Gastrocnemius medialis (tissue), 4 donors: Measurements from ENCODE around the gene LTBP1. TPM values are rescaled to one million over a fixed set of nuclear protein-coding genes. Genes with fewer than 3 reads are reported as not detected.

Experiments used
- ATAC-seq, 2 donors: fragments of 150-250 bp; one replicate each; pipeline ENCODE4 v1.9.1; 2016
- DNase-seq, 2 donors: peaks; one replicate each; pipeline ENCODE4 v3.0.0-alpha.2; 2019
- H3K27ac ChIP-seq, 4 donors: fragments of 200-600 bp; sonication (generic); 1 replicate in 1 of 4; 2 replicates in 3 of 4; pipeline ENCODE4 v1.5.1; 2016 to 2018; ENCODE audit warnings: mild to moderate bottlenecking in 2 of 4, moderate library complexity in 1 of 4
- H3K27me3 ChIP-seq, 3 donors: fragments of 200-600 bp; sonication (generic) in 2 of 3; 1 replicate in 1 of 3; 2 replicates in 2 of 3; pipeline versions ENCODE4 v1.5.1 to v1.6.0; 2016 to 2019; ENCODE audit warnings: mild to moderate bottlenecking in 1 of 3, moderate library complexity in 1 of 3
- H3K36me3 ChIP-seq, 2 donors: fragments of 200-600 bp; sonication (generic) in 1 of 2; one replicate each; pipeline ENCODE4 v1.5.1; 2017 to 2018
- H3K4me1 ChIP-seq, 2 donors: fragments of 200-600 bp; sonication (generic) in 1 of 2; one replicate each; pipeline ENCODE4 v1.5.1; 2016 to 2017; ENCODE audit warnings: mild to moderate bottlenecking in 2 of 2
- H3K4me3 ChIP-seq, 4 donors: fragments of 200-600 bp; sonication (generic) in 3 of 4; 1 replicate in 1 of 4; 2 replicates in 3 of 4; pipeline ENCODE4 v1.5.1; 2016 to 2019; ENCODE audit warnings: mild to moderate bottlenecking in 2 of 4
- H3K9me3 ChIP-seq, 3 donors: fragments of 200-600 bp; sonication (generic) in 2 of 3; 1 replicate in 1 of 3; 2 replicates in 2 of 3; pipeline ENCODE4 v1.5.1; 2016 to 2019
- POLR2A ChIP-seq, 2 donors: fragments of 450-650 bp; IDR thresholded peaks; one replicate each; pipeline ENCODE4 v1.6.1; 2017; ENCODE audit warnings: antibody characterized with exemption in 2 of 2, mild to moderate bottlenecking in 2 of 2, moderate library complexity in 2 of 2
- in situ Hi-C, 4 donors: fragments of 200-750 bp; cut with MboI; loops; one replicate each; pipeline versions ENCODE4 v1.15.0 to v1.8.0; 2017; ENCODE audit warnings: low sequenced_read_pairs in 4 of 4
- intact Hi-C: fragments of 100-400 bp; cut with DNase I; formaldehyde crosslinking; loops from one replicate; pipeline ENCODE4 v1.15.1; 2023; ENCODE audit warnings: low total_unique reads
- total RNA-seq, 4 donors: library from RNA; depleted of rRNA; stranded (reverse); fragments of >200 nt; gene quantifications; one replicate each; pipeline versions ENCODE4 v1.1.0 to v1.2.3, GENCODE V29; 2016
- TF ChIP-seq, protein P1 (sequence below), 5 experiments: fragments of 450-650 bp in 3 of 5; fragments of 200-600 bp in 2 of 5; sonication (generic) in 2 of 5; IDR thresholded peaks in 4 of 5; conservative IDR thresholded peaks in 1 of 5; 1 replicate in 4 of 5; 2 replicates in 1 of 5; pipeline ENCODE4 v1.5.1; 2016 to 2019; ENCODE audit warnings: antibody characterized with exemption in 5 of 5, mild to moderate bottlenecking in 3 of 5, moderate library complexity in 3 of 5

Gene LTBP1
- total RNA-seq, 4 donors from 2014 or later: 8.0 to 42.8 (median 18.4) TPM

DNA sequence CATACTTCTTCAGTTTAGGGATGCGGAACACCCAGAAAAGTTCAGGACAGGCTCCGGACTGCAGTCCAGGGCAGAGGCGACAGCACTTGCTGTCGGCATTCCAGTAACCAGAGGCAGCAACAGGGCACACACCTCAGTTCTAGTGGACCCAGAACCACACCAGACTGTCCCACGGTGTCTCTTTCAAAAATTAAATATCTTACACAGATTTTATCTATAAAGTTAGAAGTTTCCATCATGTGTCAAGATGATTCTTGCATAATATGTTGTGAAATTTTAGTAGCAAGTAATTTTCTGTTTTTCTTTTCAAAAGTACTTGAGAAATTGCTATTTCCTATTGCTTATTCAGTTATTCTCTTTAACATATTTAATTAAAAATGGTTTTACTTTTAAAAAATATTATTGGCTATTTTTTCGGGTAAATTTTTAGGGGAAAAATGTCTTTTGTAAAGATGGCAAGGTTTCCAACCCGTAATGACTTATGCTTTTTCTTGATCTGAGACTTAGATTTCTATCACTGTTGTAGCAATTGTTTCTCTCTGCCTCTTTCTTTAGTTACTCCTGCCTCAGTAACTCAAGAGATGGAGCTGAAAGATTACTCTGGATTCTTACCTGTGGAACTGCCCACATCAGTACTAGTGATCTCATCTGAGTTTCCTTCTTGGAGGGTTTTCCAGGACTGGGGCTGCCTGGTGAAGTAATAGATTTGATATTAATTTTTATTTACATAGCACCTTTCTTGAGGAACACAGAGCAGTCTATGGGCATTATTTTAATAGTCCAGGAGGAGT lies 182.7 kb downstream of the LTBP1 start:
- ATAC-seq (no peak), DNase-seq (no peak)
- Histone ChIP-seq H3K9me3 (no peaks in the 10 kb centered on the region), H3K27ac (peak overlapping the region in 1 of 4 donors; percentile 16), H3K4me3 (no peak overlapping the region), H3K27me3 (no peaks in the 10 kb centered on the region), H3K4me1 (peaks cover 7 to 11% of the 10 kb centered on the region in 2 donors), H3K36me3 (no peaks in the 10 kb centered on the region)
- no peak for TF ChIP-seq POLR2A (IDR thresholded peaks at IDR 0.05)
- TF ChIP-seq, protein P1, sequence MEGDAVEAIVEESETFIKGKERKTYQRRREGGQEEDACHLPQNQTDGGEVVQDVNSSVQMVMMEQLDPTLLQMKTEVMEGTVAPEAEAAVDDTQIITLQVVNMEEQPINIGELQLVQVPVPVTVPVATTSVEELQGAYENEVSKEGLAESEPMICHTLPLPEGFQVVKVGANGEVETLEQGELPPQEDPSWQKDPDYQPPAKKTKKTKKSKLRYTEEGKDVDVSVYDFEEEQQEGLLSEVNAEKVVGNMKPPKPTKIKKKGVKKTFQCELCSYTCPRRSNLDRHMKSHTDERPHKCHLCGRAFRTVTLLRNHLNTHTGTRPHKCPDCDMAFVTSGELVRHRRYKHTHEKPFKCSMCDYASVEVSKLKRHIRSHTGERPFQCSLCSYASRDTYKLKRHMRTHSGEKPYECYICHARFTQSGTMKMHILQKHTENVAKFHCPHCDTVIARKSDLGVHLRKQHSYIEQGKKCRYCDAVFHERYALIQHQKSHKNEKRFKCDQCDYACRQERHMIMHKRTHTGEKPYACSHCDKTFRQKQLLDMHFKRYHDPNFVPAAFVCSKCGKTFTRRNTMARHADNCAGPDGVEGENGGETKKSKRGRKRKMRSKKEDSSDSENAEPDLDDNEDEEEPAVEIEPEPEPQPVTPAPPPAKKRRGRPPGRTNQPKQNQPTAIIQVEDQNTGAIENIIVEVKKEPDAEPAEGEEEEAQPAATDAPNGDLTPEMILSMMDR (IDR thresholded peaks at IDR 0.05 in 4 of 5, conservative IDR thresholded peaks at IDR 0.05 in 1 of 5): no peak
- intact Hi-C loops (loop anchor here (5.0 to 10.0 kb wide), 5 partner anchors 88 to 465 kb away; partner anchors contain the start of gene FAM98A), in situ Hi-C loops (no loop called here)

DNA sequence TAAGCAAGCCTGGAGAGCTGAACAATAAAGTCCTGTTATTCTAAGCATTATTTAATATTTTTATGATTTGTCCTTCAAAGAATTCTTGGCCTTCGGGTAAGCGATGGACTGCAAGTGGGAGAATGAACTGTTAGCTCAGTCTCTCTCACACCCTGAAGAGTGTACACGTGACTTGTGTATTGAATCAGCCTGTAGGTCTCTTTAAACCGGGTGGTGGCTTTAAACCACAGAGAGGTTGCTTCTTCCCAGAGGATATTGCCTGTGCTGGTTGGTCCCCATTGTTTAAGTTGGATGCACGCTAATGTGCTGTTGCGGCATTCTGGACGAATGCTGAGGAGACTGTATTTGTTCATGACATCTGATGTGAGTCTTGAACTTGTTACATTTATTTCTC lies 183.3 kb downstream of the LTBP1 start:
- Histone ChIP-seq H3K4me1 (peaks cover 7 to 13% of the 10 kb centered on the region in 2 donors), H3K27me3 (no peaks in the 10 kb centered on the region), H3K9me3 (no peaks in the 10 kb centered on the region), H3K27ac (peak overlapping the region in 1 of 4 donors; percentile 16), H3K4me3 (no peak overlapping the region), H3K36me3 (no peaks in the 10 kb centered on the region)
- intact Hi-C loops (loop anchor here (5.0 to 10.0 kb wide), 5 partner anchors 87 to 465 kb away; partner anchors contain the start of gene FAM98A), in situ Hi-C loops (no loop called here)
- TF ChIP-seq POLR2A (IDR thresholded peaks at IDR 0.05): no peak
- TF ChIP-seq, protein P1 (IDR thresholded peaks at IDR 0.05 in 4 of 5, conservative IDR thresholded peaks at IDR 0.05 in 1 of 5): no peak
- ATAC-seq: no peak
- no peak for DNase-seq

DNA sequence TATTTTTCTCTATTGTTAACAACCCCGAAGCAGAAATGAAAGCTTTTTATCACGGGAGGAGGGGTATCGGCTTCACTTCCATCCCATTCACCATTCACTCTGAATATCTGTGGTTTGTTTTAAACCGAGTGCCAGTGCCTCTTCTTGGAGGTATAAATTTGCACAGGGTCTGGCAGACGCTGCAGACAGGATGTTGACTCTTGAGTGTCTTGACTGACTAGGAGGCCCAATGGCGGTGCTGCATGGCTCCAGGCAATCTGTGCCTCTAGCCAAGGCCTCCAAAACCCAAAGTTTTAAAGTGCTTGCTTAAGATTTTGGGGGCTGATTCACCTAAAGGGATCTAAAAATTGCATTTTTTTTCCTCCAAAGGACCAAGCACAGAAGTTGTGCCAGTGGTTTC lies 183.8 kb downstream of the LTBP1 start:
- no peak overlapping the region for H3K27ac ChIP-seq
- in situ Hi-C loops (no loop called here), intact Hi-C loops (loop anchor here (5.0 to 10.0 kb wide), 5 partner anchors 87 to 464 kb away; partner anchors contain the start of gene FAM98A)
- DNase-seq: no peak
- H3K9me3 ChIP-seq: no peaks in the 10 kb centered on the region
- H3K4me3 ChIP-seq: no peak overlapping the region
- H3K36me3 ChIP-seq: no peaks in the 10 kb centered on the region
- no peaks in the 10 kb centered on the region for H3K27me3 ChIP-seq
- ATAC-seq: no peak
- no peak for TF ChIP-seq POLR2A (IDR thresholded peaks at IDR 0.05)
- TF ChIP-seq, protein P1 (IDR thresholded peaks at IDR 0.05 in 4 of 5, conservative IDR thresholded peaks at IDR 0.05 in 1 of 5): no peak
- peaks cover 7 to 18% of the 10 kb centered on the region in 2 donors for H3K4me1 ChIP-seq

DNA sequence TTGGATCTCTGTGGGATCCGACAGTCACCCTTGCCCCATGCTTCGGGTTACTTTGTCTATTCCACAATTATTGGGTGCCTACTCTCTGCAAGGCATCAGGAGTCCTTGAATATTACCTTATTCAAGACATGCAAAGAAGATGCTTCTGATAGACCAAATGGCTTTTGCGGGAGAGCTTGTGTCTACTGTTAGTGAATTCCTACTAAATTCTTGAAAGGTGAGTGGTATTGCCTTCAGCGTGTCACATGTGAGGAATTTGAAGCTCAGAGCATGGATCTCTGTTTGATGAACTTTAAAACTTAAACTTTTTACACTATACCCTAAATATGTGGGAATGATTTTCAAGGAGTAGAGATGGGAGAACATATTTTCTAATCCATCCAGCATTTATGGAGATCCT lies 184.4 kb downstream of the LTBP1 start:
- H3K36me3 ChIP-seq: no peaks in the 10 kb centered on the region
- no peaks in the 10 kb centered on the region for H3K27me3 ChIP-seq
- intact Hi-C loops (loop anchor here (5.0 to 10.0 kb wide), 5 partner anchors 86 to 464 kb away; partner anchors contain the start of gene FAM98A), in situ Hi-C loops (no loop called here)
- no peak for TF ChIP-seq POLR2A (IDR thresholded peaks at IDR 0.05)
- TF ChIP-seq, protein P1 (IDR thresholded peaks at IDR 0.05 in 4 of 5, conservative IDR thresholded peaks at IDR 0.05 in 1 of 5): no peak
- peaks cover 9 to 24% of the 10 kb centered on the region in 2 donors for H3K4me1 ChIP-seq
- ATAC-seq: no peak
- H3K4me3 ChIP-seq: no peak overlapping the region
- no peaks in the 10 kb centered on the region for H3K9me3 ChIP-seq
- DNase-seq: no peak
- H3K27ac ChIP-seq: no peak overlapping the region
